Osteocyte (in vitro differentiated cells): ENCODE measurements around the gene C1orf167. TPM values are rescaled to one million over a fixed set of nuclear protein-coding genes. Genes with fewer than 3 reads are reported as not detected.
A peak's percentile ranks its signal among the peaks of the same experiment; 100 is the strongest.

Experiments used
- DNase-seq: peaks from one replicate; pipeline ENCODE4 v3.0.0; 2021; ENCODE audit warnings: mixed read lengths; ENCODE audit not compliant: unreplicated experiment; ENCODE audit errors: extremely low spot score
- H3K27ac Mint-ChIP-seq: one replicate; pipeline ENCODE4 v1.8.0; 2021; ENCODE audit warnings: mild to moderate bottlenecking, mixed read lengths; ENCODE audit not compliant: unreplicated experiment
- H3K27me3 Mint-ChIP-seq: one replicate; pipeline ENCODE4 v1.8.0; 2021; ENCODE audit warnings: mixed read lengths; ENCODE audit not compliant: unreplicated experiment
- H3K36me3 Mint-ChIP-seq: one replicate; pipeline ENCODE4 v1.8.0; 2021; ENCODE audit warnings: mixed read lengths; ENCODE audit not compliant: unreplicated experiment
- H3K4me1 Mint-ChIP-seq: one replicate; pipeline ENCODE4 v1.8.0; 2021; ENCODE audit warnings: mixed read lengths; ENCODE audit not compliant: unreplicated experiment
- H3K4me3 Mint-ChIP-seq: one replicate; pipeline ENCODE4 v1.8.0; 2021; ENCODE audit warnings: mild to moderate bottlenecking, moderate library complexity, mixed read lengths; ENCODE audit not compliant: unreplicated experiment
- H3K9me3 Mint-ChIP-seq: one replicate; pipeline ENCODE4 v1.8.0; 2021; ENCODE audit warnings: mixed read lengths; ENCODE audit not compliant: unreplicated experiment
- CTCF ChIP-seq: fragments of 200-600 bp; sonication (generic); IDR thresholded peaks from 2 replicates; pipeline ENCODE4 v1.5.0; 2021; ENCODE audit warnings: antibody characterized with exemption, mild to moderate bottlenecking, moderate library complexity
- total RNA-seq: library from RNA; stranded (reverse); gene quantifications from 2 replicates; pipeline ENCODE4 v1.2.1, GENCODE V29; 2021

The C1orf167 gene
- total RNA-seq, 1 donor from 2014 or later, result not detected

- TF ChIP-seq CTCF, result no peak
Observed at GRCh38 chr1:11793819-11794218, 31.8 kb downstream of the C1orf167 start.

GRCh38 chr1:11794446-11795237 lies 32.6 kb downstream of the C1orf167 start:
- H3K27ac Mint-ChIP-seq, result no peak overlapping the region
- no peak for TF ChIP-seq CTCF
- no peak overlapping the region for H3K4me3 Mint-ChIP-seq
- peaks cover 31% of the 10 kb centered on the region for H3K36me3 Mint-ChIP-seq
- no peaks in the 10 kb centered on the region for H3K27me3 Mint-ChIP-seq
- H3K9me3 Mint-ChIP-seq, result no peaks in the 10 kb centered on the region
- peaks cover 26% of the 10 kb centered on the region for H3K4me1 Mint-ChIP-seq
- DNase-seq, result no peak

More at GRCh38 chr1:11793819-11794218, 31.8 kb downstream of the C1orf167 start:
- Mint-ChIP-seq H3K4me3 (no peak overlapping the region), H3K27me3 (no peaks in the 10 kb centered on the region), H3K27ac (no peak overlapping the region), H3K9me3 (no peaks in the 10 kb centered on the region), H3K4me1 (peaks cover 29% of the 10 kb centered on the region), H3K36me3 (peaks cover 31% of the 10 kb centered on the region)
- DNase-seq, result no peak

DNA sequence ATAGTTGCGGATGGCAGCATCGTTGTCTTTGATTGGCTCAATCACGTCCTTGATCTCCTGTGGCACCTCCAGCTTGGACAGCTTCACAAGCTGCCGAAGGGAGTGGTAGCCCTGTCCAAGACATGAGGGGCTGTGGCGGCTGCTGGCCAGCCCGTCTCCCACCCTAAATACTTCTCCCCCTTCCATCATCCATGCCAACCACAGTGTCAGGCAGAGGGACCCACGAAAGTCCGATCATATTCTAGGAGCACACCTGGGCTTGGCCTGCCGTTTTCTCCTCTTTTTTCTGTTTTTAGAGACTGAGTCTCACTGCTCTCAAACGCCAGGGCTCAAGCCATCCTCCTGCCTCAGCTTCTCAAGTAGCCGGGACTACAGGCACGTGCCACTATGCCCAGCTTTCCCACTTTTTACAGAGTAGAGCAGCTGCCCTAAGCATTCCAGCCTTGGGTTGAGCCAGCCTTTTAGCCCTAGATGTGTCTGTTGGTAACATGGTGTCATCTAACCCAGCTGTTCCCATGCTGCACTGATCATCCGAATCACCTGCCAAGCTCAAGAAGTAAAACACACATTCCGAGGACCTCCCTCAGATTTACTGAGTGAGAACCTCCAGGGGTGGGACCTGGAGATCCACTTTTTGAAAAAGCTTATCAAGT lies 33.4 kb downstream of the C1orf167 start:
- no peaks in the 10 kb centered on the region for H3K27me3 Mint-ChIP-seq
- H3K27ac Mint-ChIP-seq, result peak overlapping the region; percentile 1
- no peak for DNase-seq
- H3K36me3 Mint-ChIP-seq, result peaks cover 34% of the 10 kb centered on the region
- H3K4me3 Mint-ChIP-seq, result no peak overlapping the region
- TF ChIP-seq CTCF, result no peak
- H3K9me3 Mint-ChIP-seq, result no peaks in the 10 kb centered on the region
- H3K4me1 Mint-ChIP-seq, result peaks cover 24% of the 10 kb centered on the region

DNA sequence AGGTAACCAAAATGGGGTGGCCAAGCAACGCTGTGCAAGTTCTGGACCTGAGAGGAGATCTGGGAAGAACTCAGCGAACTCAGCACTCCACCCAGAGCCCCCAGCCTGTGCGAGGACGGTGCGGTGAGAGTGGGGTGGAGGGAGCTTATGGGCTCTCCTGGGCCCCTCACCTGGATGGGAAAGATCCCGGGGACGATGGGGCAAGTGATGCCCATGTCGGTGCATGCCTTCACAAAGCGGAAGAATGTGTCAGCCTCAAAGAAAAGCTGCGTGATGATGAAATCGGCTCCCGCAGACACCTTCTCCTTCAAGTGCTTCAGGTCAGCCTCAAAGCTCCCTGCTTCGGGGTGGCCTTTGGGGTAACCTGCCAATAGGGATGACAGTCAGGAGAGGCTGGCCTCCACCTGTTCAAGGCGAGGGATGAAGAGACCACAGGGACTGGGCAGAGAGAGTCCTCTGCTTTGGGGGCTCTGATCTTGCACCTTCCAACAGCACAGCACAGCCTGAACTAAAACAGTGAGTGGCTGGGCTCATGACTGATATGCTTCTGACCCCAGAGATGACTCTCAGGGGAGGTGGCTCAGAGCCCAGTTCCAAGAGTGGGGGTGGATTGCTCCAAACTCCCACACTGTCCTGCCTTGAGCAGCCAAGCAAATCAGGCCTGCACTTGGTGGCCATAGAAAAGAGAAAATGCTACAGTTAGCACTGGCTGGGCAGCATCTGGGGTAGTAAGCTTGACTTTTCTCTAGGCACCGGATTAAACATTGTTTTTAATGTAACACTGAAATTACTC lies 34.2 kb downstream of the C1orf167 start:
- Mint-ChIP-seq H3K36me3 (peaks cover 38% of the 10 kb centered on the region), H3K4me1 (peaks cover 17% of the 10 kb centered on the region), H3K27ac (peak overlapping the region; percentile 1), H3K27me3 (no peaks in the 10 kb centered on the region), H3K9me3 (no peaks in the 10 kb centered on the region), H3K4me3 (no peak overlapping the region)
- no peak for TF ChIP-seq CTCF
- no peak for DNase-seq
